Bronchial epithelial cell (primary cell): ENCODE results near the gene PHF11. TPM values are rescaled to one million over a fixed set of nuclear protein-coding genes. Genes with fewer than 3 reads are reported as not detected.
A peak's percentile ranks its signal among the peaks of the same experiment; 100 is the strongest.

Experiments
- DNase-seq: peaks from one replicate; pipeline ENCODE4 v3.0.0-alpha.2; 2010; ENCODE audit warnings: low read depth
- FAIRE-seq: peaks from 2 replicates; lab custom pipeline; 2011; peaks lifted over from hg19 to GRCh38; lab: Jason Lieb, UNC
- H3K27me3 ChIP-seq: 2 replicates; pipeline ENCODE4 v1.5.1; 2011; ENCODE audit warnings: low read length; ENCODE audit not compliant: control insufficient read depth, insufficient read depth
- H3K36me3 ChIP-seq: 2 replicates; pipeline ENCODE4 v1.5.1; 2011; ENCODE audit warnings: low read length; ENCODE audit not compliant: control insufficient read depth, insufficient read depth
- H3K4me3 ChIP-seq: 2 replicates; pipeline ENCODE4 v1.5.1; 2011; ENCODE audit warnings: mild to moderate bottlenecking, low read depth, low read length, control low read depth
- total RNA-seq: library from RNA; depleted of rRNA; stranded (reverse); fragments of >200 nt; gene quantifications from 2 replicates; pipeline ENCODE4 v1.2.1, GENCODE V29; 2014
- TF ChIP-seq, protein P1 (sequence below): IDR thresholded peaks from 2 replicates; pipeline ENCODE4 v1.5.1; 2011; ENCODE audit warnings: mild to moderate bottlenecking, moderate library complexity, low read length, control low read depth, inconsistent platforms; ENCODE audit not compliant: insufficient read depth, severe bottlenecking

The PHF11 gene
- total RNA-seq, 1 donor from 2014 or later = 7.9 TPM

GRCh38 chr13:49499889-49500660, 4.3 kb downstream of the PHF11 start:
- DNase-seq = peak; percentile 30

DNA sequence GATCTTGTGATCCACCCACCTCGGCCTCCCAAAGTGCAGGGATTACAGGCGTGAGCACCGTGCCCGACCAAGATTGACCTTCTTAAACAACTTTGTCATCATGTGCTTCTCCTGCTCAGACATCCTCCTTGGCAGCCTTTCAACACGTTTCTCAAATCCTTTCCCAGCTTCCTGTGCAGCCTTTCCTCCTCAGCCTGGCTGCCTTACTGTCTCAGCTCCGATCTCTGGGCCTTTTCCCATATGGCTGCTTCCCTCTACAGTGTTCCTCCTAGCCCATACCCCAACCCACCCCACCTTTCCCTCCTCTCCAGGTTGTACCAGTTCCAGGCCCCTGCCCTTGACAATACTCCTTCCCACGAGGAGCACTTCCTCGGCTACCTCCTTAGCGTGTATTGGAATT, 7.2 kb downstream of the PHF11 start:
- DNase-seq (no peak), FAIRE-seq (no peak)
- H3K27me3 ChIP-seq = no peaks in the 10 kb centered on the region
- H3K4me3 ChIP-seq = no peak overlapping the region
- TF ChIP-seq, protein P1, sequence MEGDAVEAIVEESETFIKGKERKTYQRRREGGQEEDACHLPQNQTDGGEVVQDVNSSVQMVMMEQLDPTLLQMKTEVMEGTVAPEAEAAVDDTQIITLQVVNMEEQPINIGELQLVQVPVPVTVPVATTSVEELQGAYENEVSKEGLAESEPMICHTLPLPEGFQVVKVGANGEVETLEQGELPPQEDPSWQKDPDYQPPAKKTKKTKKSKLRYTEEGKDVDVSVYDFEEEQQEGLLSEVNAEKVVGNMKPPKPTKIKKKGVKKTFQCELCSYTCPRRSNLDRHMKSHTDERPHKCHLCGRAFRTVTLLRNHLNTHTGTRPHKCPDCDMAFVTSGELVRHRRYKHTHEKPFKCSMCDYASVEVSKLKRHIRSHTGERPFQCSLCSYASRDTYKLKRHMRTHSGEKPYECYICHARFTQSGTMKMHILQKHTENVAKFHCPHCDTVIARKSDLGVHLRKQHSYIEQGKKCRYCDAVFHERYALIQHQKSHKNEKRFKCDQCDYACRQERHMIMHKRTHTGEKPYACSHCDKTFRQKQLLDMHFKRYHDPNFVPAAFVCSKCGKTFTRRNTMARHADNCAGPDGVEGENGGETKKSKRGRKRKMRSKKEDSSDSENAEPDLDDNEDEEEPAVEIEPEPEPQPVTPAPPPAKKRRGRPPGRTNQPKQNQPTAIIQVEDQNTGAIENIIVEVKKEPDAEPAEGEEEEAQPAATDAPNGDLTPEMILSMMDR = no peak
- H3K36me3 ChIP-seq = no peaks in the 10 kb centered on the region

More at GRCh38 chr13:49499889-49500660, 4.3 kb downstream of the PHF11 start:
- Histone ChIP-seq H3K36me3 (no peaks in the 10 kb centered on the region), H3K27me3 (no peaks in the 10 kb centered on the region), H3K4me3 (no peak overlapping the region)
- TF ChIP-seq, protein P1 = no peak
- FAIRE-seq = peak; percentile 60

GRCh38 chr13:49503951-49504350, 8.2 kb downstream of the PHF11 start:
- Histone ChIP-seq H3K36me3 (no peaks in the 10 kb centered on the region), H3K4me3 (no peak overlapping the region), H3K27me3 (no peaks in the 10 kb centered on the region)
- no peak for FAIRE-seq
- TF ChIP-seq, protein P1 = no peak
- DNase-seq = no peak

DNA sequence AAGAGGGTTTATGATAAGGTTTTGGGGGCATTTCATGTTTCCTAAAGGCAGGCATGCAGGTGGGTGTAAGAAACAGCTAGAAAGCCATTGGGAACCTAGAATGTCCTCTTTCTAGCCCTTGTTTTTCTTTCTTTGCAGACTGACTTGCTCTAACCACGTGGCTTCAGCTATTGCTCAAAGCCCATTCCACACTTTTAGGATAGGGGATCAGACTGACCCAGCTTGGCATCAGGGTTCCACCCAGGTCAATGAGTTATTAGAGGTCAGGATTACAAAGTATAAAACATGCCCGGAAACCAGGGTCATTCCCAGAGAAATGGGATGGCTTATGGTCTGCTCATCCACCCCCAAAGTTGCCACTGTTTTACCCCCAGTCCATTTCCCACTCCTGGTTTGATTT, 16.8 kb downstream of the PHF11 start:
- TF ChIP-seq, protein P1 = no peak
- DNase-seq (no peak), FAIRE-seq (no peak)
- Histone ChIP-seq H3K36me3 (peaks cover 3% of the 10 kb centered on the region), H3K4me3 (no peak overlapping the region), H3K27me3 (no peaks in the 10 kb centered on the region)

- TF ChIP-seq, protein P1 = no peak
- DNase-seq = no peak
- Histone ChIP-seq H3K4me3 (no peak overlapping the region), H3K27me3 (no peaks in the 10 kb centered on the region), H3K36me3 (peaks cover 4% of the 10 kb centered on the region)
- FAIRE-seq = no peak
Measured at GRCh38 chr13:49516467-49516866, 20.7 kb downstream of the PHF11 start.
